ENCODE results near the gene ANKS1B. TPM values are rescaled to one million over a fixed set of nuclear protein-coding genes. Genes with fewer than 3 reads are reported as not detected.

The ANKS1B gene
- total RNA-seq, 1 donor from 2014 or later: 5.6 TPM

DNA sequence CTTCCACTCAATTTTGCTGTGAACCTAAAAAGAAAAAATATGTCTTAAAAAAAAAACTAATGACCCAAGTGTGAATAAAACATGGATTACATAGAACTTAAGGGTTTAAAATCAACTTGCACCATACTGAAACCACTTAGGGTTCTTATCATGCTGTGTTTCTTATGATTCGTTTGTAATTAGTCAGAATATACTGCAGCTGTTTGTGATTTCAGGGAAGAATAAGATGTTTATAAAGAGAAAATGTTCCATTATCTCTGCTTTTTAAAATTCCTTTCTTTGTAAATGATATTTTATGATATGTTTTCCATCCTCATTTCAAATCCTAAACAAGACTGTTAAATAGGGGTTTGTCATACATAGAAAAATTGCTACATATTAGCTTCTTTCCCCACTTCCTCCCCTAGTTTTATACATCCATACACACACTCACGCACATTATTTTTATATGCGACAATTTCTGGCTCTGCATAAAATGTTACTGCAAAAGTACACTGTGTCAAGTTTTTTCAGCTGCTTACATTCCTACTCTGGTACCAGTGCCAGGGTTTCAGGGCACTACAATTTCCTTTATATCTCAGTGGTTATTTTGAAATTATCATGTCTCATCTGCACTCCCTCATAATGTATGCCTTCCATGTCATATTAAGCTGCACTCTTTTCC is 612.3 kb downstream of the ANKS1B start:
- H3K27ac Mint-ChIP-seq (ENCODE audit: unreplicated experiment): no peak overlapping the region
- TF ChIP-seq, protein P1, sequence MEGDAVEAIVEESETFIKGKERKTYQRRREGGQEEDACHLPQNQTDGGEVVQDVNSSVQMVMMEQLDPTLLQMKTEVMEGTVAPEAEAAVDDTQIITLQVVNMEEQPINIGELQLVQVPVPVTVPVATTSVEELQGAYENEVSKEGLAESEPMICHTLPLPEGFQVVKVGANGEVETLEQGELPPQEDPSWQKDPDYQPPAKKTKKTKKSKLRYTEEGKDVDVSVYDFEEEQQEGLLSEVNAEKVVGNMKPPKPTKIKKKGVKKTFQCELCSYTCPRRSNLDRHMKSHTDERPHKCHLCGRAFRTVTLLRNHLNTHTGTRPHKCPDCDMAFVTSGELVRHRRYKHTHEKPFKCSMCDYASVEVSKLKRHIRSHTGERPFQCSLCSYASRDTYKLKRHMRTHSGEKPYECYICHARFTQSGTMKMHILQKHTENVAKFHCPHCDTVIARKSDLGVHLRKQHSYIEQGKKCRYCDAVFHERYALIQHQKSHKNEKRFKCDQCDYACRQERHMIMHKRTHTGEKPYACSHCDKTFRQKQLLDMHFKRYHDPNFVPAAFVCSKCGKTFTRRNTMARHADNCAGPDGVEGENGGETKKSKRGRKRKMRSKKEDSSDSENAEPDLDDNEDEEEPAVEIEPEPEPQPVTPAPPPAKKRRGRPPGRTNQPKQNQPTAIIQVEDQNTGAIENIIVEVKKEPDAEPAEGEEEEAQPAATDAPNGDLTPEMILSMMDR (conservative IDR thresholded peaks at IDR 0.05): no peak
- no peak overlapping the region for H3K4me3 Mint-ChIP-seq
- no peaks in the 10 kb centered on the region for H3K27me3 Mint-ChIP-seq (ENCODE audit: low read depth)
- DNase-seq (ENCODE audit: low read depth, low spot score): no peak
- no peaks in the 10 kb centered on the region for H3K4me1 Mint-ChIP-seq
- no peaks in the 10 kb centered on the region for H3K36me3 Mint-ChIP-seq (ENCODE audit: low read depth)
- peaks cover 2% of the 10 kb centered on the region for H3K9me3 Mint-ChIP-seq

DNA sequence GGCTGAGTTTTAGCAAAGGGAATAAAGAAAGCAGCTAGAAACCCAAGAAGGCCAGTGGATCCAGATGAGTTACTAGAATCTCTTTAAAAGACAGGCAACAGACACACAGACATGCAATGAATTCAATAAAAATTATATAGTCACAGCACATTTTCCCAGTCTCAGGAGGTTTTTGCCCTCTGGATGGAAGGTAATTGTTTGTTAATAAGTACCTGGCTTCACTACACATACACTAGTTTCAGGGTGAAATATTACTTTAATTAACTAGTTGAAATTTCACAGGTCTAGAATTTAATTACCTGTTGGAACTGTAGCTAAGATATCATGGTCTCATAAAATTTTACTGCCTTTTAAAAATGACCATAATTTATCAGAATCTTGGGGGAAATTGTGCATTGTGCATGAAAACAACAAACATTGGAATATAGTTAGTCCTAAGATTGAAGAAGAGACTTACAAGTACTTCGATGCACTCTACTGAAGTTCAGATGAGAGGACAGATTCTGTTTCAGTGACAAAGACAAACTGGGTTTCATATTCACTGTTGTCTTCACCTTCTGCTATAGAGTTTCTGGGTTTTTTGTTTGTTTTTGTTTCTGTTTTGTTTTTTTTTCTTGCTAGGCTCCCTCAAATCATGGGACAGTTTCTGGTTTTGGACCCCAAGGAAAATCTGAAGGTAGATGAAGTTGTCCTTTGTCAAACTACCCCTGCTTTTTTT is 614.2 kb downstream of the ANKS1B start:
- no peak overlapping the region for H3K27ac Mint-ChIP-seq (ENCODE audit: unreplicated experiment)
- H3K9me3 Mint-ChIP-seq: peaks cover 7% of the 10 kb centered on the region
- TF ChIP-seq, protein P1 (conservative IDR thresholded peaks at IDR 0.05): no peak

DNA sequence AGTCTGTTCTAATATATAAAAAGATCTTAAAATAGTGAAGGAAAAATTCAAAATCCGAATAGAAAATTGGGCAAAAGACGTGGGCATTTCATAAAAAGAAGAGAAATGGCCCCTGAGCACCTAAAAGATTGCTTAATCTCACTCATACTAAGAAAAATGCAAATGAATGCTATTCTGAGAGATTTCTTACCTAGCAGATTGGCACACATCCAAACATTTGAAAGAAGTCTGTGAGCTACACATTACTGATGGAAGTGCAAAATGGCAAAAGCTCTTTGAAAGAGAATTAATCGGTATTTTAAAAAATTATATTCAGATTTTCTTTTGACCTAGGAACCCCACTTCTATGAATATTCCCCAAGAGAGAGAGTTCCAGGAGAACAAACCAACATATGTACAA is 617.6 kb downstream of the ANKS1B start:
- Mint-ChIP-seq H3K36me3 (ENCODE audit: low read depth) (no peaks in the 10 kb centered on the region), H3K9me3 (peaks cover 7% of the 10 kb centered on the region), H3K27ac (ENCODE audit: unreplicated experiment) (no peak overlapping the region), H3K27me3 (ENCODE audit: low read depth) (no peaks in the 10 kb centered on the region), H3K4me3 (no peak overlapping the region), H3K4me1 (no peaks in the 10 kb centered on the region)
- DNase-seq (ENCODE audit: low read depth, low spot score): no peak
- TF ChIP-seq, protein P1 (conservative IDR thresholded peaks at IDR 0.05): no peak

More for the DNA sequence above, 614.2 kb downstream of the ANKS1B start:
- H3K4me3 Mint-ChIP-seq: no peak overlapping the region
- H3K4me1 Mint-ChIP-seq: no peaks in the 10 kb centered on the region
- no peaks in the 10 kb centered on the region for H3K36me3 Mint-ChIP-seq (ENCODE audit: low read depth)
- H3K27me3 Mint-ChIP-seq (ENCODE audit: low read depth): no peaks in the 10 kb centered on the region
- DNase-seq (ENCODE audit: low read depth, low spot score): no peak

DNA sequence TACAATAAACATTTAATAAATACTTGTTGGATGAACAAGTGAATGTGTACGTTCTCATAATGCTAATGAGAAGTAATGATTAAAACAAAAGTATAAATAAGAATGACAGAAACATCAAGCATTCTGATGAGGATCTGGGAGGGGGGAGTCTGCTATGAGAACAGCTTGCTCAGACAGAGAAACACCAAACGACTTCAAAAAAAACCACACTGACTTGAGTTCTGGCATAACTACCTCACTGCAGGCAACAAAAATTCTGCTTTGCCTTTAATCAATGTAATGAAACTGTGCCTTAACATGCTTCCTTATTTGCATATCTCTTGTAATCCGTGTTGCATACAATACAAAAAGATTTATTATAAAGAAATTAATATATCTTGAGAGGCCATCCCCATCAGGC is 632.5 kb downstream of the ANKS1B start:
- Mint-ChIP-seq H3K27me3 (ENCODE audit: low read depth) (no peaks in the 10 kb centered on the region), H3K9me3 (peaks cover 3% of the 10 kb centered on the region), H3K4me1 (no peaks in the 10 kb centered on the region), H3K36me3 (ENCODE audit: low read depth) (no peaks in the 10 kb centered on the region), H3K27ac (ENCODE audit: unreplicated experiment) (no peak overlapping the region), H3K4me3 (no peak overlapping the region)
- TF ChIP-seq, protein P1 (conservative IDR thresholded peaks at IDR 0.05): no peak
- DNase-seq (ENCODE audit: low read depth, low spot score): no peak

DNA sequence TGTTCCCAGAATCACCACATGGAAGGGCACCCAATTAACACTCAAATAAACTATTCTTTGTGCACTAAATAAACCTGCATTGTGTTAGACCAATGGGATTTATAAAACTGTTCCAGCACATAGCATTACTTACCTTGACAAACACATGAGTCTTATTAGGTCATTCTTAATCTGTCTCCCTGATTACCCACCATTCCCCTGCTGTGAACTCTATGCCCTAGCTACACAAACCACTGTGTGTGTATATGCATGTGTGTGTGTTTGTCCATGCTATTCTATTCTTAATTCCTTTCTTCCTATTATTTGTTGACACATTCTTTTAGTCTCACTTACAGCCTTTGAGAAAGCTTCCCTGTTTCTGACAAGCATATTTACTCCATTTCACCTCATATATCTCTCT is 640.8 kb downstream of the ANKS1B start:
- peaks cover 10% of the 10 kb centered on the region for H3K4me1 Mint-ChIP-seq
- no peaks in the 10 kb centered on the region for H3K36me3 Mint-ChIP-seq (ENCODE audit: low read depth)

More for the DNA sequence above, 640.8 kb downstream of the ANKS1B start:
- H3K4me3 Mint-ChIP-seq: no peak overlapping the region
- TF ChIP-seq, protein P1 (conservative IDR thresholded peaks at IDR 0.05): no peak
- peaks cover 4% of the 10 kb centered on the region for H3K9me3 Mint-ChIP-seq
- no peaks in the 10 kb centered on the region for H3K27me3 Mint-ChIP-seq (ENCODE audit: low read depth)
- DNase-seq (ENCODE audit: low read depth, low spot score): no peak
- no peak overlapping the region for H3K27ac Mint-ChIP-seq (ENCODE audit: unreplicated experiment)
